BLaER1 treated with 17β-estradiol and CSF1 and Interleukin-3, amounts not matched to agents 10 nM and 100 nM (cell line): ENCODE measurements around the gene B3GNT7.

Source experiments
- H3K27ac ChIP-seq, 11 experiments: shearing (Covaris generic); formaldehyde crosslinking; 2 replicates each; pipeline ENCODE4 v1.8.1; 2022
- H3K27me3 ChIP-seq, 11 experiments: shearing (Covaris generic); formaldehyde crosslinking; 2 replicates each; pipeline ENCODE4 v1.8.1; 2022
- H3K36me3 ChIP-seq, 11 experiments: shearing (Covaris generic); formaldehyde crosslinking; 2 replicates each; pipeline ENCODE4 v1.8.1; 2022
- H3K4me1 ChIP-seq, 10 experiments: shearing (Covaris generic); formaldehyde crosslinking; 2 replicates each; pipeline ENCODE4 v1.8.1; 2022
- H3K4me2 ChIP-seq, 11 experiments: shearing (Covaris generic); formaldehyde crosslinking; 2 replicates each; pipeline ENCODE4 v1.8.1; 2022
- H3K4me3 ChIP-seq, 10 experiments: shearing (Covaris generic); formaldehyde crosslinking; 2 replicates each; pipeline ENCODE4 v1.8.1; 2022
- H3K9ac ChIP-seq, 11 experiments: shearing (Covaris generic); formaldehyde crosslinking; 2 replicates each; pipeline ENCODE4 v1.8.1; 2022
- H3K9me3 ChIP-seq, 11 experiments: shearing (Covaris generic); formaldehyde crosslinking; replicated peaks in 1 of 11; 2 replicates each; pipeline ENCODE4 v1.8.1; 2022
- H4K20me1 ChIP-seq, 11 experiments: shearing (Covaris generic); formaldehyde crosslinking; 2 replicates each; pipeline ENCODE4 v1.8.1; 2022
- Cebpa-rat ChIP-seq, 11 experiments: shearing (Covaris generic); IDR thresholded peaks; 2 replicates each; pipeline ENCODE4 v1.8.1; 2022

Gene B3GNT7

GRCh38 chr2:231355508-231356465 lies 39.7 kb upstream of the B3GNT7 start:
- H3K36me3 ChIP-seq, result no peaks in the 10 kb centered on the region
- no peak overlapping the region for H3K4me3 ChIP-seq
- H3K9ac ChIP-seq, result no peak overlapping the region
- TF ChIP-seq Cebpa-rat (IDR thresholded peaks at IDR 0.05), result no peak
- H3K9me3 ChIP-seq, result no peaks in the 10 kb centered on the region
- no peak overlapping the region for H3K27ac ChIP-seq
- no peaks in the 10 kb centered on the region for H3K27me3 ChIP-seq
- no peak overlapping the region for H3K4me2 ChIP-seq
- peaks cover 0 to 8% (median 5%) of the 10 kb centered on the region in 10 experiments; a peak in 12 of 20 replicates for H3K4me1 ChIP-seq
- H4K20me1 ChIP-seq, result no peaks in the 10 kb centered on the region

- H3K27ac ChIP-seq, result no peak overlapping the region
- H3K4me1 ChIP-seq, result peaks cover 2 to 15% (median 10%) of the 10 kb centered on the region in 10 experiments
- H3K4me3 ChIP-seq, result no peak overlapping the region
- H3K4me2 ChIP-seq, result no peak overlapping the region
- H3K27me3 ChIP-seq, result no peaks in the 10 kb centered on the region
- no peaks in the 10 kb centered on the region for H4K20me1 ChIP-seq
- no peaks in the 10 kb centered on the region for H3K36me3 ChIP-seq
- TF ChIP-seq Cebpa-rat (IDR thresholded peaks at IDR 0.05), result no peak
- no peak overlapping the region for H3K9ac ChIP-seq
- H3K9me3 ChIP-seq, result no peaks in the 10 kb centered on the region
These were observed 39.1 kb upstream of the B3GNT7 start for GRCh38 chr2:231356466-231356844.

- no peak overlapping the region for H3K4me3 ChIP-seq
- H3K9me3 ChIP-seq, result no peaks in the 10 kb centered on the region
- no peaks in the 10 kb centered on the region for H4K20me1 ChIP-seq
- H3K36me3 ChIP-seq, result no peaks in the 10 kb centered on the region
- H3K27ac ChIP-seq, result no peak overlapping the region
- no peak overlapping the region for H3K9ac ChIP-seq
- no peak for TF ChIP-seq Cebpa-rat (IDR thresholded peaks at IDR 0.05)
- peaks cover 8 to 20% (median 16%) of the 10 kb centered on the region in 10 experiments for H3K4me1 ChIP-seq
- H3K27me3 ChIP-seq, result no peaks in the 10 kb centered on the region
- H3K4me2 ChIP-seq, result no peak overlapping the region
These were observed 38.5 kb upstream of the B3GNT7 start for GRCh38 chr2:231357048-231357447.

- no peak overlapping the region for H3K27ac ChIP-seq
These were observed 37.6 kb upstream of the B3GNT7 start for GRCh38 chr2:231357931-231358330.

GRCh38 chr2:231359441-231359840 lies 36.1 kb upstream of the B3GNT7 start:
- no peak overlapping the region for H3K4me3 ChIP-seq
- H3K36me3 ChIP-seq, result no peaks in the 10 kb centered on the region
- H3K9ac ChIP-seq, result no peak overlapping the region
- no peaks in the 10 kb centered on the region for H3K9me3 ChIP-seq
- no peak overlapping the region for H3K27ac ChIP-seq
- no peaks in the 10 kb centered on the region for H4K20me1 ChIP-seq
- TF ChIP-seq Cebpa-rat (IDR thresholded peaks at IDR 0.05), result no peak
- H3K4me1 ChIP-seq, result peaks cover 18 to 35% (median 28%) of the 10 kb centered on the region in 10 experiments
- H3K27me3 ChIP-seq, result no peaks in the 10 kb centered on the region
- no peak overlapping the region for H3K4me2 ChIP-seq

More at GRCh38 chr2:231357931-231358330, 37.6 kb upstream of the B3GNT7 start:
- no peaks in the 10 kb centered on the region for H3K27me3 ChIP-seq
- H3K9me3 ChIP-seq, result no peaks in the 10 kb centered on the region
- no peaks in the 10 kb centered on the region for H3K36me3 ChIP-seq
- TF ChIP-seq Cebpa-rat (IDR thresholded peaks at IDR 0.05), result no peak
- H3K4me3 ChIP-seq, result no peak overlapping the region
- H3K4me1 ChIP-seq, result peaks cover 17 to 29% (median 25%) of the 10 kb centered on the region in 10 experiments
- H3K4me2 ChIP-seq, result no peak overlapping the region
- H4K20me1 ChIP-seq, result no peaks in the 10 kb centered on the region
- 0 out of 22 replicates have a peak overlapping the region, but pooled peaks of 1 of the 11 experiments have one; percentile 9 for H3K9ac ChIP-seq

- Histone ChIP-seq H3K4me1 (peaks cover 22 to 39% (median 32%) of the 10 kb centered on the region in 10 experiments), H3K4me2 (peak overlapping the region in 1 of 11 experiments; percentile 85; a peak in 1 of 22 replicates), H4K20me1 (no peaks in the 10 kb centered on the region), H3K27me3 (no peaks in the 10 kb centered on the region), H3K27ac (no peak overlapping the region; a peak in 2 of 22 replicates), H3K4me3 (no peak overlapping the region), H3K36me3 (no peaks in the 10 kb centered on the region), H3K9me3 (no peaks in the 10 kb centered on the region), H3K9ac (no peak overlapping the region)
- no peak for TF ChIP-seq Cebpa-rat (IDR thresholded peaks at IDR 0.05)
These were observed 35.6 kb upstream of the B3GNT7 start for GRCh38 chr2:231359948-231360347.

GRCh38 chr2:231360401-231360800 lies 35.1 kb upstream of the B3GNT7 start:
- no peaks in the 10 kb centered on the region for H4K20me1 ChIP-seq
- peak overlapping the region in 3 of 11 experiments; percentile 82 to 85 (median 84); a peak in 6 of 22 replicates for H3K4me2 ChIP-seq
- no peak overlapping the region for H3K9ac ChIP-seq
- H3K4me3 ChIP-seq, result no peak overlapping the region
- peaks cover 26 to 44% (median 36%) of the 10 kb centered on the region in 10 experiments for H3K4me1 ChIP-seq
- no peaks in the 10 kb centered on the region for H3K27me3 ChIP-seq
- no peaks in the 10 kb centered on the region for H3K9me3 ChIP-seq
- no peak for TF ChIP-seq Cebpa-rat (IDR thresholded peaks at IDR 0.05)
- H3K27ac ChIP-seq, result peak overlapping the region in 5 of 11 experiments; percentile 70 to 88 (median 85); a peak in 5 of 22 replicates
- H3K36me3 ChIP-seq, result no peaks in the 10 kb centered on the region

- no peaks in the 10 kb centered on the region for H3K27me3 ChIP-seq
- TF ChIP-seq Cebpa-rat (IDR thresholded peaks at IDR 0.05), result no peak
- H3K9ac ChIP-seq, result no peak overlapping the region
- peak overlapping the region in 5 of 11 experiments; percentile 66 to 85 (median 83); a peak in 8 of 22 replicates for H3K4me2 ChIP-seq
- no peaks in the 10 kb centered on the region for H4K20me1 ChIP-seq
- peak overlapping the region in 5 of 11 experiments; percentile 70 to 88 (median 85); a peak in 9 of 22 replicates for H3K27ac ChIP-seq
- H3K36me3 ChIP-seq, result no peaks in the 10 kb centered on the region
- H3K4me3 ChIP-seq, result no peak overlapping the region
- no peaks in the 10 kb centered on the region for H3K9me3 ChIP-seq
- H3K4me1 ChIP-seq, result peaks cover 31 to 49% (median 41%) of the 10 kb centered on the region in 10 experiments
These were observed 34.6 kb upstream of the B3GNT7 start for GRCh38 chr2:231360881-231361371.
